K562 (cell line): ENCODE results near the gene SLC48A1. TPM values are rescaled to one million over a fixed set of nuclear protein-coding genes. Genes with fewer than 3 reads are reported as not detected.

Source experiments
- ZNF318 ChIP-seq, 2 experiments: fragments of 450-650 bp; IDR thresholded peaks; 2 replicates each; pipeline ENCODE4 v1.6.1; 2016; ENCODE audit warnings: mild to moderate bottlenecking in 2 of 2, borderline replicate concordance in 1 of 2, low read depth in 1 of 2, moderate library complexity in 1 of 2
- polyA plus RNA-seq, 8 experiments: library from polyadenylated mRNA; depleted of rRNA in 4 of 8; stranded (reverse) in 5 of 8; unstranded in 3 of 8; fragments of >200 nt; fragmentation: Nextera tagmentation in 2 of 8; fragmentation: Illumina TruSeq in 1 of 8; extraction: Ambion mirVana in 2 of 8; extraction: Trizol in 1 of 8; gene quantifications; 2 replicates each; pipeline versions ENCODE4 v1.2.1 to v1.2.3, GENCODE V29; 2011 to 2014; ENCODE audit warnings: inconsistent platforms in 1 of 8, missing spikeins in 1 of 8
- total RNA-seq, 7 experiments: library from RNA; depleted of rRNA in 6 of 7; stranded (reverse); fragments of >200 nt in 6 of 7; fragmentation: Illumina TruSeq in 2 of 7; extraction: Trizol in 2 of 7; gene quantifications; 2 replicates each; pipeline versions ENCODE4 v1.2.1 to v1.2.3, GENCODE V29; 2011 to 2021; ENCODE audit warnings: low replicate concordance in 1 of 7

The SLC48A1 gene
- total and polyA plus RNA-seq, 9 of the 15 experiments (the other 6 are each of a cell fraction or from before 2014, with no cell fraction given): 10.7 to 37.5 (median 18.7) TPM

GRCh38 chr12:47776471-47777143 is 3.6 kb downstream of the SLC48A1 start (continued):
- TF ChIP-seq ZNF318 (IDR thresholded peaks at IDR 0.05; ENCODE audit: borderline replicate concordance in 1 of 2, low read depth in 1 of 2): no peak
